H1 (cell line): Measurements from ENCODE around the gene MICALL1. TPM values are rescaled to one million over a fixed set of nuclear protein-coding genes. Genes with fewer than 3 reads are reported as not detected.

Experiments used
- CTCF ChIA-PET: fragments of 300-600 bp; sonication (Branson Sonifier 250); formaldehyde crosslinking; loops from one replicate; lab custom pipeline; 2021; ENCODE audit not compliant: partially characterized antibody; lab: Charles Lee
- POLR2A ChIA-PET: fragments of 300-600 bp; sonication (Branson Sonifier 250); formaldehyde crosslinking; loops from one replicate; lab custom pipeline; 2021; ENCODE audit warnings: inconsistent platforms; ENCODE audit not compliant: partially characterized antibody; lab: Charles Lee
- DNase-seq, 2 experiments: peaks; one replicate each; pipeline versions ENCODE4 v3.0.0 to v3.0.0-alpha.2; 2010 to 2022; ENCODE audit warnings: low spot score in 2 of 2, low read depth in 1 of 2, mixed read lengths in 1 of 2
- FAIRE-seq: peaks from 2 replicates; lab custom pipeline; 2011; peaks lifted over from hg19 to GRCh38; lab: Jason Lieb, UNC
- H2AFZ ChIP-seq: 2 replicates; pipeline ENCODE4 v1.8.1; 2012; ENCODE audit warnings: low read length, inconsistent platforms
- H2AK5ac ChIP-seq: 2 replicates; pipeline ENCODE4 v1.6.1; 2013; ENCODE audit warnings: low read depth, low read length
- H2BK120ac ChIP-seq: replicated peaks from 2 replicates; pipeline ENCODE3; 2013; ENCODE audit warnings: low read depth, low read length, inconsistent platforms
- H2BK12ac ChIP-seq: 2 replicates; pipeline ENCODE4 v1.6.1; 2013; ENCODE audit warnings: low read depth, low read length
- H2BK15ac ChIP-seq: 2 replicates; pipeline ENCODE4 v1.6.1; 2013; ENCODE audit warnings: low read length
- H2BK20ac ChIP-seq: 2 replicates; pipeline ENCODE4 v1.6.1; 2013; ENCODE audit warnings: low read length
- H2BK5ac ChIP-seq: 2 replicates; pipeline ENCODE4 v1.6.1; 2013; ENCODE audit warnings: low read depth, low read length
- H3K14ac ChIP-seq: 2 replicates; pipeline ENCODE4 v1.6.1; 2013; ENCODE audit warnings: inconsistent platforms; ENCODE audit not compliant: insufficient read length
- H3K18ac ChIP-seq: 2 replicates; pipeline ENCODE4 v1.6.1; 2013; ENCODE audit warnings: low read length; ENCODE audit errors: extremely low read depth
- H3K23ac ChIP-seq: 2 replicates; pipeline ENCODE4 v1.6.1; 2013; ENCODE audit warnings: inconsistent platforms; ENCODE audit not compliant: insufficient read length
- H3K23me2 ChIP-seq: 2 replicates; pipeline ENCODE4 v1.6.1; 2013; ENCODE audit warnings: low read depth, low read length
- H3K27ac ChIP-seq: 2 replicates; pipeline ENCODE4 v1.6.1; 2011; ENCODE audit warnings: low read depth, low read length, inconsistent platforms
- H3K27me3 ChIP-seq, 4 experiments: replicated peaks in 1 of 4; 1 replicate in 1 of 4; 2 replicates in 3 of 4; pipeline versions ENCODE4 v1.6.1 to v1.8.1; 2011 to 2013; ENCODE audit warnings: low read length in 3 of 4, mild to moderate bottlenecking in 3 of 4, inconsistent platforms in 2 of 4, mixed read lengths in 2 of 4, moderate library complexity in 1 of 4; ENCODE audit not compliant: control insufficient read depth in 3 of 4, insufficient read depth in 3 of 4; ENCODE audit errors: extremely low read depth in 1 of 4
- H3K36me3 ChIP-seq, 4 experiments: 2 replicates each; pipeline versions ENCODE4 v1.6.1 to v1.8.1; 2011 to 2013; ENCODE audit warnings: mild to moderate bottlenecking in 4 of 4, low read length in 3 of 4, moderate library complexity in 2 of 4, control low read depth in 1 of 4, inconsistent platforms in 1 of 4; ENCODE audit not compliant: insufficient read depth in 4 of 4, control insufficient read depth in 2 of 4
- H3K4ac ChIP-seq: replicated peaks from 2 replicates; pipeline ENCODE3; 2013; ENCODE audit warnings: low read length, low read depth, mixed read lengths, inconsistent platforms; ENCODE audit not compliant: insufficient read length
- H3K4me1 ChIP-seq, 4 experiments: replicated peaks in 1 of 4; 1 replicate in 1 of 4; 2 replicates in 3 of 4; pipeline versions ENCODE4 v1.6.1 to v1.8.1; 2011 to 2013; ENCODE audit warnings: low read length in 3 of 4, inconsistent platforms in 2 of 4, mixed read lengths in 1 of 4; ENCODE audit not compliant: insufficient read depth in 4 of 4, control insufficient read depth in 3 of 4
- H3K4me2 ChIP-seq, 2 experiments: 2 replicates each; pipeline versions ENCODE4 v1.6.1 to v1.8.1; 2011 to 2013; ENCODE audit warnings: low read depth in 2 of 2, low read length in 2 of 2, control low read depth in 1 of 2, inconsistent platforms in 1 of 2, mild to moderate bottlenecking in 1 of 2; ENCODE audit not compliant: insufficient read depth in 1 of 2
- H3K4me3 ChIP-seq, 4 experiments: fragments of 200-600, 300-600 bp in 1 of 4; sonication (generic), shearing (Covaris generic), sonication (Bioruptor Twin) in 1 of 4; 2 replicates each; pipeline versions ENCODE4 v1.5.1 to v1.8.1; 2011 to 2016; ENCODE audit warnings: low read length in 4 of 4, low read depth in 3 of 4, control low read depth in 2 of 4, inconsistent platforms in 2 of 4, mild to moderate bottlenecking in 2 of 4, mixed read lengths in 1 of 4, moderate library complexity in 1 of 4; ENCODE audit not compliant: insufficient read depth in 2 of 4; ENCODE audit errors: extremely low read depth in 1 of 4
- H3K56ac ChIP-seq: replicated peaks from 2 replicates; pipeline ENCODE3; 2013; ENCODE audit warnings: low read depth, mild to moderate bottlenecking, mixed read lengths, low read length, inconsistent platforms; ENCODE audit not compliant: insufficient read length
- H3K79me1 ChIP-seq: 2 replicates; pipeline ENCODE4 v1.6.1; 2013; ENCODE audit warnings: low read depth, low read length, control low read depth
- H3K79me2 ChIP-seq, 2 experiments: 2 replicates each; pipeline versions ENCODE4 v1.6.1 to v1.8.1; 2012 to 2013; ENCODE audit warnings: low read length in 2 of 2, mild to moderate bottlenecking in 2 of 2, inconsistent platforms in 1 of 2; ENCODE audit not compliant: insufficient read depth in 2 of 2, control insufficient read depth in 1 of 2
- H3K9ac ChIP-seq, 4 experiments: replicated peaks in 1 of 4; 1 replicate in 1 of 4; 2 replicates in 3 of 4; pipeline versions ENCODE4 v1.6.1 to v1.8.1; 2011 to 2013; ENCODE audit warnings: low read depth in 3 of 4, low read length in 3 of 4, control low read depth in 2 of 4, mild to moderate bottlenecking in 2 of 4, moderate library complexity in 2 of 4, inconsistent platforms in 1 of 4; ENCODE audit errors: extremely low read depth in 1 of 4
- H3K9me3 ChIP-seq, 2 experiments: 2 replicates each; pipeline versions ENCODE4 v1.6.1 to v1.8.1; 2012 to 2013; ENCODE audit warnings: mild to moderate bottlenecking in 2 of 2, moderate library complexity in 2 of 2, control low read depth in 1 of 2, inconsistent platforms in 1 of 2, low read depth in 1 of 2, low read length in 1 of 2, mixed read lengths in 1 of 2; ENCODE audit not compliant: insufficient read depth in 2 of 2
- H4K20me1 ChIP-seq, 2 experiments: replicated peaks in 1 of 2; 2 replicates each; pipeline versions ENCODE3 to v1.8.1; 2011 to 2013; ENCODE audit warnings: inconsistent platforms in 2 of 2, low read length in 2 of 2, mild to moderate bottlenecking in 1 of 2; ENCODE audit not compliant: insufficient read depth in 2 of 2, control insufficient read depth in 1 of 2
- H4K5ac ChIP-seq: 2 replicates; pipeline ENCODE4 v1.6.1; 2013; ENCODE audit warnings: low read length, low read depth, mixed read lengths, inconsistent platforms; ENCODE audit not compliant: insufficient read length
- H4K8ac ChIP-seq: 2 replicates; pipeline ENCODE4 v1.8.0; 2013; ENCODE audit warnings: mild to moderate bottlenecking, moderate library complexity, low read length, inconsistent platforms; ENCODE audit not compliant: insufficient read depth; ENCODE audit errors: extremely low read depth
- H4K91ac ChIP-seq: replicated peaks from 2 replicates; pipeline ENCODE3; 2013; ENCODE audit warnings: low read length, mixed read lengths, inconsistent platforms; ENCODE audit not compliant: insufficient read length
- ASH2L ChIP-seq: fragments of 200-600, 300-600 bp; sonication (generic); IDR thresholded peaks from one replicate; pipeline ENCODE4 v1.7.1; 2017; ENCODE audit warnings: low read length
- CBX5 ChIP-seq: fragments of 300-800, 300-1000 bp; sonication (generic); IDR thresholded peaks from 2 replicates; pipeline ENCODE4 v1.7.1; 2016; ENCODE audit warnings: antibody characterized with exemption, low read length, low read depth
- CREB1 ChIP-seq: IDR thresholded peaks from 2 replicates; pipeline ENCODE4 v1.6.1; 2012; ENCODE audit warnings: inconsistent platforms
- EGR1 ChIP-seq: IDR thresholded peaks from 2 replicates; pipeline ENCODE4 v1.6.1; 2011; ENCODE audit warnings: low read depth, low read length, borderline replicate concordance
- FOSL1 ChIP-seq: IDR thresholded peaks from 2 replicates; pipeline ENCODE4 v1.6.1; 2011; ENCODE audit warnings: mild to moderate bottlenecking, low read depth, low read length, moderate library complexity; ENCODE audit not compliant: insufficient read depth
- JUN ChIP-seq: IDR thresholded peaks from 2 replicates; pipeline ENCODE4 v1.6.1; 2011; ENCODE audit warnings: low read depth, mild to moderate bottlenecking, improper control_type of control experiment, low read length
- MAFK ChIP-seq: IDR thresholded peaks from 2 replicates; pipeline ENCODE4 v1.6.1; 2012; ENCODE audit warnings: low read depth, mild to moderate bottlenecking, improper control_type of control experiment, low read length
- NANOG ChIP-seq: IDR thresholded peaks from 2 replicates; pipeline ENCODE4 v1.6.1; 2011; ENCODE audit warnings: low read length, low read depth, mild to moderate bottlenecking, inconsistent platforms; ENCODE audit not compliant: insufficient read depth, poor library complexity, severe bottlenecking
- PHF8 ChIP-seq: fragments of 200-600 bp; sonication (generic); conservative IDR thresholded peaks from 2 replicates; pipeline ENCODE4 v1.7.1; 2012; ENCODE audit warnings: low read depth, mild to moderate bottlenecking, inconsistent platforms, low read length, moderate library complexity
- POLR2A ChIP-seq, 2 experiments: IDR thresholded peaks; 1 replicate in 1 of 2; 2 replicates in 1 of 2; pipeline ENCODE4 v1.6.1; 2011; ENCODE audit warnings: low read depth in 2 of 2, low read length in 2 of 2, mild to moderate bottlenecking in 2 of 2; ENCODE audit errors: control extremely low read depth in 1 of 2
- POLR2AphosphoS5 ChIP-seq: IDR thresholded peaks from 2 replicates; pipeline ENCODE4 v1.6.1; 2011; ENCODE audit warnings: low read depth, low read length
- SIRT6 ChIP-seq: IDR thresholded peaks from one replicate; pipeline ENCODE4 v1.7.1; 2012; ENCODE audit warnings: low read length, inconsistent platforms
- SP4 ChIP-seq: IDR thresholded peaks from 2 replicates; pipeline ENCODE4 v1.6.1; 2012; ENCODE audit warnings: low read length, inconsistent platforms
- TAF1 ChIP-seq: IDR thresholded peaks from 2 replicates; pipeline ENCODE4 v1.6.1; 2011; ENCODE audit warnings: mild to moderate bottlenecking, low read depth, low read length
- TAF7 ChIP-seq: optimal IDR thresholded peaks from 2 replicates; pipeline ENCODE3; 2011; ENCODE audit warnings: low read depth, mild to moderate bottlenecking, inconsistent platforms, low read length, moderate library complexity, borderline replicate concordance
- WGBS, 2 experiments: shearing (Covaris generic) in 1 of 2; methylation state at CpG; one replicate each; pipeline versions ENCODE4 v1.1.6 to v1.1.7; 2013 to 2015; ENCODE audit warnings: low lambda C conversion rate in 2 of 2, mixed read lengths in 2 of 2, inconsistent platforms in 1 of 2, low coverage in 1 of 2, missing lambda C conversion rate in 1 of 2; ENCODE audit not compliant: insufficient replicate concordance in 2 of 2, insufficient coverage in 1 of 2, insufficient read length in 1 of 2; ENCODE audit errors: extremely low coverage in 1 of 2, missing lambda C conversion rate in 1 of 2; 5-methylcytosine and 5-hydroxymethylcytosine counted together
- polyA plus RNA-seq, 7 experiments: library from polyadenylated mRNA; depleted of rRNA in 3 of 7; stranded (reverse) in 5 of 7; unstranded in 2 of 7; fragments of >200 nt in 5 of 7; fragments of 200-250 nt in 2 of 7; gene quantifications; 1 replicate in 5 of 7; 2 replicates in 1 of 7; 4 replicates in 1 of 7; pipeline versions ENCODE4 v1.2.1 to v1.2.3, GENCODE V29; 2011 to 2013; ENCODE audit warnings: missing spikeins in 2 of 7, mixed read lengths in 2 of 7
- total RNA-seq: library from RNA; stranded (reverse); fragmentation: NEBNext Ultra II Directional; extraction: Animal tissue kit (Norgen Biotek cat#: 25700); gene quantifications from 2 replicates; pipeline ENCODE4 v1.2.1, GENCODE V29; 2021

MICALL1 gene
- total and polyA plus RNA-seq, 2 of the 8 experiments (the other 6 are each of a cell fraction or from before 2014, with no cell fraction given), result 17.7 to 32.1 TPM

DNA sequence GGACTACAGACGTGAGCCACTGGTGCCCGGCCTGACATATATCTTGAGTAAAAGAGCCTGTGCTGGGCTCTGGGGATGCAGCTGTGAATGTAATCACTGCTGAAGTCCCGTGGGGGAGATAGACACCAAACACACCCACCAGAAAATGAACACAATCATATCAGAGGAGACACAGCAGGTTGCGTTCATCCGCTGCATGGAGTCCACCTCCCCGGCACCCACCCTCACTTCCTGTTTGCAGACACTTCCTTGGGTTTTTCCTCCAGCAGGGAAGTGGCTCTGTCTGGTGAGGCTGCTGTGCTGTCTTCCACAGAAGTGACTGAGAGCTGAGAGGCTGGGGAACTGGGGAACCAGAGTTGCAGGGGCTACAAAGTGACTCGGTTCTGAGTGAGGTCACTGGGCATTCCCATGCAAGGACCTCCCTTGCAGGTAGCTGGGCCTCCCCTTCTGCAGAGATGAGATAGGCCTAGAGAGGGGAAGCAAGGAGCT is 7.2 kb downstream of the MICALL1 start:
- no peak overlapping the region for H2BK20ac ChIP-seq
- H3K14ac ChIP-seq, result no peak overlapping the region
- no peak overlapping the region for H3K4me3 ChIP-seq
- H4K20me1 ChIP-seq, result peaks cover 1 to 8% of the 10 kb centered on the region in 2 experiments
- H3K4me2 ChIP-seq, result no peak overlapping the region
- H2AFZ ChIP-seq, result no peak overlapping the region
- H3K79me1 ChIP-seq, result peaks cover 2% of the 10 kb centered on the region
- DNase-seq, result no peak
- no peak overlapping the region for H4K5ac ChIP-seq
- H3K9me3 ChIP-seq, result no peaks in the 10 kb centered on the region
- H2BK120ac ChIP-seq, result no peak overlapping the region
- H4K91ac ChIP-seq, result no peak overlapping the region
- no peak overlapping the region for H2BK5ac ChIP-seq
- ChIA-PET CTCF (interaction anchor here (0.7 to 1.7 kb wide), 4 partner anchors 14 to 52 kb away, joined by 3 to 6 read pairs (median 4); no protein-coding TSS in a partner anchor), POLR2A (interaction anchor here (1.2 to 8.7 kb wide), 5 partner anchors 9 to 104 kb away, joined by 3 to 150 read pairs (median 10); partner anchors contain the start of genes GCAT and MICALL1)
- 94% methylated on average over 7 of the region's 7 CpGs; no CpG with 5 or more reads in 1 of the 2 experiments for WGBS, 2 experiments
- H3K27me3 ChIP-seq, result no peaks in the 10 kb centered on the region
- FAIRE-seq, result no peak
- H2BK12ac ChIP-seq, result no peak overlapping the region
- H2AK5ac ChIP-seq, result no peak overlapping the region
- H2BK15ac ChIP-seq, result no peak overlapping the region
- H3K56ac ChIP-seq, result no peak overlapping the region
- H4K8ac ChIP-seq, result peak overlapping the region; percentile 64; the same call in 1 of the 2 replicates
- TF ChIP-seq JUN (no peak), POLR2A (IDR thresholded peaks at IDR 0.05; ENCODE audit: control extremely low read depth in 1 of 2, low read depth in 2 of 2, low read length in 2 of 2) (no peak), NANOG (no peak), EGR1 (no peak), CREB1 (no peak), TAF7 (no peak), SP4 (no peak), TAF1 (no peak), FOSL1 (no peak), POLR2AphosphoS5 (no peak), ASH2L (no peak), MAFK (no peak), CBX5 (no peak), SIRT6 (no peak), PHF8 (no peak)
- no peaks in the 10 kb centered on the region for H3K23me2 ChIP-seq
- H3K27ac ChIP-seq, result no peak overlapping the region; the same call in 1 of the 2 replicates
- H3K4me1 ChIP-seq, result peaks cover 0 to 19% (median 9%) of the 10 kb centered on the region in 4 experiments; a peak in 6 of 7 replicates
- H3K18ac ChIP-seq, result no peak overlapping the region
- peaks cover 0 to 19% (median 3%) of the 10 kb centered on the region in 4 experiments; a peak in 2 of 8 replicates for H3K36me3 ChIP-seq
- no peak overlapping the region for H3K4ac ChIP-seq
- H3K9ac ChIP-seq, result no peak overlapping the region; a peak in 1 of 7 replicates
- H3K23ac ChIP-seq, result no peak overlapping the region
- H3K79me2 ChIP-seq, result peaks cover 0 to 6% of the 10 kb centered on the region in 2 experiments; a peak in 1 of 4 replicates
